ENCODE data around the gene GPALPP1. TPM values are rescaled to one million over a fixed set of nuclear protein-coding genes. Genes with fewer than 3 reads are reported as not detected.

Gene GPALPP1
- total RNA-seq, 5 donors from 2014 or later (not counting 1 experiment from before 2014, with no cell fraction given), result 28.0 to 37.8 (median 31.7) TPM

Other genes starting within 250 kb of the GPALPP1 start
- gene NUFIP1, start 67 bp upstream of the GPALPP1 start, total RNA-seq, result 1 to 10 TPM; 3.1 to 4.9 (median 4.0) TPM
- gene GTF2F2, start 131.0 kb downstream of the GPALPP1 start, total RNA-seq, result 10 to 100 TPM; 12.9 to 17.0 (median 15.6) TPM
- not detected for gene KCTD4, start 211.5 kb downstream of the GPALPP1 start, total RNA-seq

Data from T-cell (primary cell).